GM12801 (cell line): ENCODE results near the gene PSTPIP1.

ENCODE experiments used
- TF ChIP-seq, protein P1 (sequence below): IDR thresholded peaks from one replicate; pipeline ENCODE4 v1.5.1; 2011; ENCODE audit warnings: control low read depth; ENCODE audit not compliant: insufficient read length; ENCODE audit errors: extremely low read depth

PSTPIP1 gene

DNA sequence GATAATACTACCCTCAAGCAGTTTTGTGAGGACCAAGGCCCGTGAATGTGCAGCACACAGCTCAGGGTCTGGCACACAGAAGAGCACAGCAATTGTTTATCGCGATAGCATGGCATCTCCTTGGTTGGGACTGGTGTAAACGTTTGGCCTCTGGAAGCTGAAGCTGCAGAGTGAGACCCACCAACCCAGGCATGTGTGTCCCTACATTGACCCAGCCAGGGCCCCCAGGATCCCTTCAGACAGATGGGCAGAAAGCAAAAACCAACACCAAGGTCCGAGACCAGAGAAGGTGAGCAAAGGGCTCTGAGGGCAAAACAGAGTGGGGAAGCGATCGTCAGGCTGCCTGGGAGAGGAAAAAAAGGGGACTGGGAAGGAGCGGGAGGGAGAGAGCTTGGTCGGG, 12.6 kb upstream of the PSTPIP1 start:
- TF ChIP-seq, protein P1, sequence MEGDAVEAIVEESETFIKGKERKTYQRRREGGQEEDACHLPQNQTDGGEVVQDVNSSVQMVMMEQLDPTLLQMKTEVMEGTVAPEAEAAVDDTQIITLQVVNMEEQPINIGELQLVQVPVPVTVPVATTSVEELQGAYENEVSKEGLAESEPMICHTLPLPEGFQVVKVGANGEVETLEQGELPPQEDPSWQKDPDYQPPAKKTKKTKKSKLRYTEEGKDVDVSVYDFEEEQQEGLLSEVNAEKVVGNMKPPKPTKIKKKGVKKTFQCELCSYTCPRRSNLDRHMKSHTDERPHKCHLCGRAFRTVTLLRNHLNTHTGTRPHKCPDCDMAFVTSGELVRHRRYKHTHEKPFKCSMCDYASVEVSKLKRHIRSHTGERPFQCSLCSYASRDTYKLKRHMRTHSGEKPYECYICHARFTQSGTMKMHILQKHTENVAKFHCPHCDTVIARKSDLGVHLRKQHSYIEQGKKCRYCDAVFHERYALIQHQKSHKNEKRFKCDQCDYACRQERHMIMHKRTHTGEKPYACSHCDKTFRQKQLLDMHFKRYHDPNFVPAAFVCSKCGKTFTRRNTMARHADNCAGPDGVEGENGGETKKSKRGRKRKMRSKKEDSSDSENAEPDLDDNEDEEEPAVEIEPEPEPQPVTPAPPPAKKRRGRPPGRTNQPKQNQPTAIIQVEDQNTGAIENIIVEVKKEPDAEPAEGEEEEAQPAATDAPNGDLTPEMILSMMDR: no peak

DNA sequence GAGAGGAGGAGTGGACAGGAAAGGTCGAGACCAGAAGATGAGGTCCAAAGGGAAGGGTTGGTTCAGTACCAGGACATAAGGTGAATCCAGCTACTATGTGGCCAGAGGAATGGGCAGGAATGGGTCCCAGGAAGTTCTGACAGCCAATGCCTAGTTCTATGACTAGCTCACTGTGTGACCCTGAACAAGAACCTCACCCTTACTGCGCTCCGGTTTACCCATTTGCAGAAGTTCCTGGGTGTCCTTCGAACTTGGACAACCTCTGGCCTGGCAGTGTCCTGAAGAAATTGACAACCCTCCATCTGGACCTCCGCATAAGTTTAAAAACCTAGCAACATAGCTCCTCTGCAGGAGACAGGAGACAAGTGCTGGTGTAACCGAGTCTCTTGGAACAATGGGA, 12.2 kb upstream of the PSTPIP1 start:
- TF ChIP-seq, protein P1: no peak

GRCh38 chr15:76983590-76984375, 11.1 kb upstream of the PSTPIP1 start:
- TF ChIP-seq, protein P1: no peak

GRCh38 chr15:76986743-76987142, 8.2 kb upstream of the PSTPIP1 start:
- TF ChIP-seq, protein P1: no peak

DNA sequence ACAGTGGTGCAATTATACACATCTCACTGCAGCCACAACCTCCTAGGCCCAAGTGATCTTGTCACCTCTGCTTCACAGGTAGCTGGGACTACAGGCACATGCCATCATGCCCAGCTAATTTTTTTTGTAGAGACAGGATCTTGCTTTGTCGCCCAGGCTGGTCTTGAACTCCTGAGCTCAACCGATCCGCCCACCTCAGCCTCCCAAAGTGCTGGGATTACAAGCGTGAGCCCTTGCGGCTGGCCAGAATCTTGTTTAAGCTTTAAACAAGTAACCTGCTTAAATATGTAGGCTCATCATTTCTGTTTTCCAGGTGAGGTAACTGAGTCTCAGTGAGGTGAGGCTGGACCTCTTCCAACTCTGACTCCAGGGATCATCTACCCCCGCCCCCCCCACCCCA, 7.7 kb upstream of the PSTPIP1 start:
- TF ChIP-seq, protein P1: no peak

DNA sequence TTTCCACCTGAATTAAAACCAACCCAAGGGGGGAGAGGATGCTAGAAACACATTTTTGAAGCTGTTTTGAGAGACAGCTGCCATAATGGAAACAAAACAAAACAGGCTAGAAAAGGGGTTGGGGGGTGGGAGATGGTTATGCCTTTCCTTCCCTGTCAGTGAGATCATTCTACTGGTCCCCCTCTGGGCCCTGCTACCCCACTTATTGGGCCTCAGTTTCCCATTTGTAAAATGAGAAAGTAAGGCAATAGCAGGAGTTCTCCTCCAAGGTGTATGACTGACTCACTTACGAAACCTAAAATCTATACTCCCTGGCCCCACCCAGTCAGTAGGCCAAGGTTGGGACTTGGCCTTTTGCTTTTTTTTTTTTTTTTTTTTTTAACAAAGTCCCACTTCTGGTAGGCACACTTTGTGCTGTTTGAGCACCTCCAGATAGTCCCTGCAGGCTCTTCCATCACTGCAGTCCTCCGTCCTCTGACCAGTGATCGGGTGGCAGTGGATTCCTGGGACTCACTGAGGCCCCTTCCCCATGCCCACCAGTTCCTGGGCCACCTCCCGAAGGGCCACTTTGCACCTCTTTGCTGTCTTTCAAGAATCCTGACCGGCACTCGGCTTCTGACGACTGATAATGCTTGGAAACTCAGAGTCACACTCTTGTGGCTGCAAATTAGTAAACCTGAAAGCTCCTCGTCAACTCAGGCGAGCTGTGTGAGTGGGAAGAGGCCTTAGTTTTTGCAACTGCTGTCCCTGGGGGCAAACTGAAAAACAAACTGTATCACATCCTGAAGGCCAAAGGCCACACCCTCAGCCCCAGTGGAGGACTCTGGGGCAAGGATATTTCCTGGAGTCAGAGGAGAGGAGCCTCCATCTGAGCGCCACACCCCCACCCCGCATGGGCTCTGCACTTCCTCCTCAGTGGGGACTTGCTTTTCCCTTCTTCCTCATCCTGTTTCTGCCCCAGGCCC, 6.7 kb upstream of the PSTPIP1 start:
- TF ChIP-seq, protein P1: no peak
